HEK293T (cell line): ENCODE data around the gene TSPAN9.

Source experiments
- ARNT ChIP-seq: fragments of 450-650 bp; IDR thresholded peaks from 2 replicates; pipeline ENCODE4 v1.6.1; 2017; ENCODE audit warnings: mild to moderate bottlenecking
- FOXA1 ChIP-seq: fragments of 450-650 bp; IDR thresholded peaks from 2 replicates; pipeline ENCODE4 v1.6.1; 2016; ENCODE audit warnings: mild to moderate bottlenecking
- FOXM1 ChIP-seq: fragments of 450-650 bp; IDR thresholded peaks from 2 replicates; pipeline ENCODE4 v1.6.1; 2017; ENCODE audit warnings: mild to moderate bottlenecking, borderline replicate concordance
- SP1 ChIP-seq: fragments of 450-650 bp; IDR thresholded peaks from 2 replicates; pipeline ENCODE4 v1.6.1; 2017
- ZNF384 ChIP-seq: fragments of 450-650 bp; IDR thresholded peaks from 2 replicates; pipeline ENCODE4 v1.6.1; 2016
- TF ChIP-seq, protein P1 (sequence below): fragments of 450-650 bp; IDR thresholded peaks from 2 replicates; pipeline ENCODE4 v1.6.1; 2016

DNA sequence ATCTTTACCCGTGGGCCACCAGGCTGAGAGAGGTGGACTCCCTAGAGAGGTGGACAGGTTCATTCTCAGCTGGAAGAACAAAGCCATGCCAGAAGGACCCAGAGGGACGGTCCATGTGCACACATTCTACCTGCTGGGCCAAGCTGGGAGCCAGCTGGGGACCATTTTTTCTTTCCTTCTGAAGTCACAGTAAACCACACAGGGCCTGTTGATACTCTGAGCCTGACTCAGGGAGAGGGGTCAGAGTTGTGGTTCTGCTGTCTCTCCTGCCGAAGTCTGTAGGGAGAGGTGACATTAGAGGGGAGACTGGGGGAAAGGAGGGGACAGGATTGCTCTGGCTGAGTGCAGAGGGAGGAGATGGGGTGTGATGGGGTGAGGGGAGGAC, 148.6 kb downstream of the TSPAN9 start:
- TF ChIP-seq ZNF384 (no peak), SP1 (no peak), FOXA1 (no peak), ARNT (no peak), FOXM1 (no peak)
- TF ChIP-seq, protein P1, sequence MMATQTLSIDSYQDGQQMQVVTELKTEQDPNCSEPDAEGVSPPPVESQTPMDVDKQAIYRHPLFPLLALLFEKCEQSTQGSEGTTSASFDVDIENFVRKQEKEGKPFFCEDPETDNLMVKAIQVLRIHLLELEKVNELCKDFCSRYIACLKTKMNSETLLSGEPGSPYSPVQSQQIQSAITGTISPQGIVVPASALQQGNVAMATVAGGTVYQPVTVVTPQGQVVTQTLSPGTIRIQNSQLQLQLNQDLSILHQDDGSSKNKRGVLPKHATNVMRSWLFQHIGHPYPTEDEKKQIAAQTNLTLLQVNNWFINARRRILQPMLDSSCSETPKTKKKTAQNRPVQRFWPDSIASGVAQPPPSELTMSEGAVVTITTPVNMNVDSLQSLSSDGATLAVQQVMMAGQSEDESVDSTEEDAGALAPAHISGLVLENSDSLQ: no peak
